MM.1S (cell line): ENCODE measurements around the gene C15orf62.

Experiments
- DNase-seq: peaks from one replicate; pipeline ENCODE4 v3.0.0-alpha.2; 2015
- H2AFZ ChIP-seq: fragments of 300-600 bp; sonication (generic); 2 replicates; pipeline ENCODE4 v1.6.0; 2016; ENCODE audit warnings: antibody characterized with exemption, low read length
- H3F3A ChIP-seq: fragments of 300-600 bp; sonication (generic); 2 replicates; pipeline ENCODE4 v1.6.1; 2016; ENCODE audit warnings: mild to moderate bottlenecking, antibody characterized with exemption, low read length, moderate library complexity, mixed read lengths; ENCODE audit not compliant: insufficient read depth
- H3K27ac ChIP-seq: fragments of 300-600 bp; sonication (generic); 2 replicates; pipeline ENCODE4 v1.5.1; 2016; ENCODE audit warnings: mild to moderate bottlenecking, low read length
- H3K27me3 ChIP-seq: fragments of 300-600 bp; sonication (generic); replicated peaks from 2 replicates; pipeline ENCODE4 v1.6.0; 2016; ENCODE audit warnings: low read length; ENCODE audit not compliant: insufficient read depth
- H3K36me3 ChIP-seq: fragments of 300-600 bp; sonication (generic); replicated peaks from 2 replicates; pipeline ENCODE4 v1.6.1; 2016; ENCODE audit warnings: mild to moderate bottlenecking, low read length, mixed read lengths; ENCODE audit not compliant: insufficient read depth
- H3K4me1 ChIP-seq: fragments of 300-600 bp; sonication (generic); 2 replicates; pipeline ENCODE4 v1.6.1; 2016; ENCODE audit warnings: low read length, mixed read lengths
- H3K4me2 ChIP-seq: fragments of 300-600 bp; sonication (generic); 2 replicates; pipeline ENCODE4 v1.6.0; 2016; ENCODE audit warnings: low read depth, low read length
- H3K4me3 ChIP-seq: fragments of 300-600 bp; sonication (generic); 2 replicates; pipeline ENCODE4 v1.5.1; 2016; ENCODE audit warnings: low read length, mixed read lengths
- H3K79me2 ChIP-seq: fragments of 300-600 bp; sonication (generic); 2 replicates; pipeline ENCODE4 v1.6.1; 2016; ENCODE audit warnings: mixed run types, low read length, mixed read lengths
- H3K9ac ChIP-seq: fragments of 300-600 bp; sonication (generic); 2 replicates; pipeline ENCODE4 v1.6.1; 2016; ENCODE audit warnings: low read length, mixed read lengths
- H3K9me2 ChIP-seq: fragments of 300-600 bp; sonication (generic); replicated peaks from 2 replicates; pipeline ENCODE4 v1.6.1; 2016; ENCODE audit warnings: mild to moderate bottlenecking, low read length, mixed read lengths; ENCODE audit not compliant: insufficient read depth
- H3K9me3 ChIP-seq: fragments of 300-600 bp; sonication (generic); replicated peaks from 2 replicates; pipeline ENCODE4 v1.6.1; 2016; ENCODE audit warnings: mild to moderate bottlenecking, low read length, mixed read lengths; ENCODE audit not compliant: insufficient read depth
- H4K20me1 ChIP-seq: fragments of 300-600 bp; sonication (generic); 2 replicates; pipeline ENCODE4 v1.6.1; 2016; ENCODE audit warnings: mild to moderate bottlenecking, low read length, moderate library complexity, mixed read lengths; ENCODE audit not compliant: insufficient read depth
- CTCF ChIP-seq: fragments of 300-600 bp; sonication (generic); IDR thresholded peaks from 2 replicates; pipeline ENCODE4 v1.5.1; 2016; ENCODE audit warnings: antibody characterized with exemption, low read length, mixed read lengths
- EZH2 ChIP-seq: fragments of 300-600 bp; sonication (generic); optimal IDR thresholded peaks from 2 replicates; pipeline ENCODE3; 2017; ENCODE audit warnings: low read depth, mild to moderate bottlenecking, antibody characterized with exemption, low read length, mixed read lengths
- EZH2phosphoT487 ChIP-seq: fragments of 300-600 bp; sonication (generic); IDR thresholded peaks from 2 replicates; pipeline ENCODE4 v1.6.1; 2018; ENCODE audit warnings: antibody characterized with exemption, low read length

The C15orf62 gene

GRCh38 chr15:40806672-40807027 lies 36.9 kb downstream of the C15orf62 start:
- Histone ChIP-seq H3K9ac (peak overlapping the region; percentile 86; the same call in 1 of the 2 replicates), H4K20me1 (no peaks in the 10 kb centered on the region), H3K27ac (peak overlapping the region; percentile 60; the same call in 1 of the 2 replicates), H3K4me2 (peak overlapping the region; percentile 92), H3K4me3 (peak overlapping the region; percentile 95), H3F3A (peaks cover 4% of the 10 kb centered on the region; the same call in 1 of the 2 replicates), H3K9me3 (no peaks in the 10 kb centered on the region), H2AFZ (peak overlapping the region; percentile 100), H3K4me1 (0 out of 2 replicates have a peak, but pooled peaks cover 6% of the 10 kb centered on the region), H3K9me2 (no peaks in the 10 kb centered on the region), H3K27me3 (no peaks in the 10 kb centered on the region), H3K36me3 (no peaks in the 10 kb centered on the region), H3K79me2 (peaks cover 26% of the 10 kb centered on the region)
- TF ChIP-seq EZH2phosphoT487 (no peak), CTCF (no peak), EZH2 (no peak)
- no peak for DNase-seq

GRCh38 chr15:40807028-40807887 lies 37.5 kb downstream of the C15orf62 start, which contains the start of the genes DNAJC17 and ZFYVE19:
Gene DNAJC17, minus strand, starts transcription at chr15:40807473. Its CDS starts 27 bp downstream, at chr15:40807446.
Gene ZFYVE19, plus strand, starts transcription at chr15:40807089. Its CDS starts 501 bp downstream, at chr15:40807590.
- Histone ChIP-seq H4K20me1 (no peaks in the 10 kb centered on the region), H3K79me2 (peaks cover 26% of the 10 kb centered on the region), H3K4me1 (0 out of 2 replicates have a peak, but pooled peaks cover 6% of the 10 kb centered on the region), H3F3A (peaks cover 4% of the 10 kb centered on the region; the same call in 1 of the 2 replicates), H3K36me3 (no peaks in the 10 kb centered on the region), H3K4me3 (peak within 1 kb of the TSS; percentile 95), H3K9me3 (no peaks in the 10 kb centered on the region), H3K27me3 (no peaks in the 10 kb centered on the region), H3K9me2 (no peaks in the 10 kb centered on the region), H2AFZ (peak within 1 kb of the TSS; percentile 100), H3K4me2 (peak within 1 kb of the TSS; percentile 92), H3K27ac (peak within 1 kb of the TSS; percentile 60; the same call in 1 of the 2 replicates), H3K9ac (peak within 1 kb of the TSS; percentile 86)
- DNase-seq = peak; percentile 98
- TF ChIP-seq CTCF (peak; percentile 12; the same call in 1 of the 2 replicates), EZH2 (no peak)

DNA sequence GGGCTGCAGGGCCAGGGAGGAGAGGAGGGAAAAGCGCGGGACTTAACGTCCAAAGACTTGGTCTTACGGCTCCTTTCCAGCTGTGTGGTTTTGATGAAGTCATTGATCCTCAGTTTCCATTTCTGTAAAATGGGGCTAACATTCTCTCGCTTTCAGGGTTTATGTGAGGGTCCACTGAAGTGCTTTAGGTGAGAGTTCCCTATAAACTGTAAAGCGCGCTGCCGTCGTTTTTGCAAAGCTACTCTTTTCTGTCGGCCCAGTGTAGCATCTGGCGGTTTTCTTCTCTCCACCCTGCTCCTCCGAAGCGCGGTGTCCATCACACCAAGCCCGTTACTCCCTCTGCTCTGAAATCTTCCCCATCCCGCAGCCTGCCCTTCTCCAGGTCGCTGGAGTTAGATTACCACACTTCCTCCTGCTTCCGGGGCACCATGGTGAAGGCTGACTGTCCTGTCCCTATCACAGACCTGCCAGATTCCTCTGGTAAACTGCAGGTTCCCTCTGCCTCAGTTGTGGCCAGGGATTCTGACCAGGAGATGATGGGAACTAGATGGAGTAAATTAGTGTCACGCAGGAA lies 38.2 kb downstream of the C15orf62 start:
- H3K36me3 ChIP-seq = no peaks in the 10 kb centered on the region
- peak overlapping the region; percentile 84 for H3K4me2 ChIP-seq
- no peak for DNase-seq
- H3K27ac ChIP-seq = no peak overlapping the region
- H3F3A ChIP-seq = peaks cover 4% of the 10 kb centered on the region; the same call in 1 of the 2 replicates
- H3K4me3 ChIP-seq = peak overlapping the region; percentile 95
- H2AFZ ChIP-seq = peak overlapping the region; percentile 62
- H3K9me3 ChIP-seq = no peaks in the 10 kb centered on the region
- H3K27me3 ChIP-seq = no peaks in the 10 kb centered on the region
- H3K4me1 ChIP-seq = 0 out of 2 replicates have a peak, but pooled peaks cover 6% of the 10 kb centered on the region
- H3K9me2 ChIP-seq = no peaks in the 10 kb centered on the region
- no peak for TF ChIP-seq EZH2phosphoT487
- no peak for TF ChIP-seq EZH2
- TF ChIP-seq CTCF = no peak
- no peaks in the 10 kb centered on the region for H4K20me1 ChIP-seq
- peak overlapping the region; percentile 42; the same call in 1 of the 2 replicates for H3K9ac ChIP-seq
- H3K79me2 ChIP-seq = peaks cover 26% of the 10 kb centered on the region
